ENCODE measurements around the gene CEMIP. TPM values are rescaled to one million over a fixed set of nuclear protein-coding genes. Genes with fewer than 3 reads are reported as not detected.

The CEMIP gene
- polyA plus RNA-seq, 2 of the 4 experiments (the other 2 are of a cell fraction), result 0.54 to 0.84 TPM

DNA sequence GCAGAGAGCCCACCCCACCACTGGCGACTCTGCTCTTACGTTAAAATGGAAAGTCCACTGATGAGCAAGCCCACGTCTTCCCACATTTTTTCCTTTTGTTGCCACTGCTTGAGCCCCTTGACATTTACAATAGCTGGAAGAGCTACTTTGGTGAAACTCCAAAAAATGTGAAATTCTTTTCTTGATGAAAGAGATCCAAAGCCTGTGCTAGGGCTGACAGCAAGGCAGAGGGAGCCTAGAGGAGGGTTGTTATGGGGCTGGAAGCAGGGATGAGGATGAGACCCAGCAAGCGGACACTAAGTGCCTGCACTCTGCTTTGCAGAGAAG, 97.1 kb downstream of the CEMIP start:
- TF ChIP-seq BHLHE40 (IDR thresholded peaks at IDR 0.05; ENCODE audit: low read depth, low read length), result no peak
- no peak for TF ChIP-seq CBX2 (IDR thresholded peaks at IDR 0.05; ENCODE audit: borderline replicate concordance, low read depth)
- TF ChIP-seq POLR2A (IDR thresholded peaks at IDR 0.05; ENCODE audit: low read length), result no peak
- no peak for TF ChIP-seq JUNB (IDR thresholded peaks at IDR 0.05)
- TF ChIP-seq REST (IDR thresholded peaks at IDR 0.05), result no peak
- DNase-seq (ENCODE audit: low read depth in 1 of 2, low spot score in 1 of 2), result no peak
- no peak overlapping the region for H3K27ac ChIP-seq
- H3K4me1 ChIP-seq, result no peaks in the 10 kb centered on the region
- no peak overlapping the region for H3K4me3 ChIP-seq
- WGBS (ENCODE audit: missing lambda C conversion rate), result 78% methylated on average over 4 of the region's 4 CpGs
- CTCF ChIA-PET, result interaction anchor here (1.0 to 1.4 kb wide), 3 partner anchors 8 to 11 kb away, joined by 3 to 5 read pairs (median 3); no protein-coding TSS in a partner anchor
- no peak overlapping the region for H3K4me2 ChIP-seq
- ATAC-seq, result no peak
- H3K9me3 ChIP-seq, result no peaks in the 10 kb centered on the region
- POLR2A ChIA-PET, result no interaction called here
- no peak for FAIRE-seq

GRCh38 chr15:80878242-80878866, 99.2 kb downstream of the CEMIP start:
- no peak overlapping the region for H3K4me2 ChIP-seq
- WGBS (ENCODE audit: missing lambda C conversion rate), result 72% methylated on average over 3 of the region's 3 CpGs
- no peak for DNase-seq (ENCODE audit: low read depth in 1 of 2, low spot score in 1 of 2)
- H3K4me1 ChIP-seq, result no peaks in the 10 kb centered on the region
- POLR2A ChIA-PET, result no interaction called here
- TF ChIP-seq FOSB (CRISPR knock-in tag; IDR thresholded peaks at IDR 0.05) (no peak), NPAS2 (CRISPR knock-in tag; IDR thresholded peaks at IDR 0.05; ENCODE audit: borderline replicate concordance) (no peak), MAFK (IDR thresholded peaks at IDR 0.05; ENCODE audit: partially characterized antibody) (no peak), KDM1A (IDR thresholded peaks at IDR 0.05; ENCODE audit: low read depth) (no peak), BCL3 (IDR thresholded peaks at IDR 0.05) (no peak), HDAC2 (IDR thresholded peaks at IDR 0.05) (no peak), JUN (IDR thresholded peaks at IDR 0.05) (no peak), RARB (CRISPR knock-in tag; IDR thresholded peaks at IDR 0.05) (no peak), ZSCAN20 (CRISPR knock-in tag; IDR thresholded peaks at IDR 0.05) (no peak), PBX3 (IDR thresholded peaks at IDR 0.05) (no peak)
- TF ChIP-seq, protein P1, sequence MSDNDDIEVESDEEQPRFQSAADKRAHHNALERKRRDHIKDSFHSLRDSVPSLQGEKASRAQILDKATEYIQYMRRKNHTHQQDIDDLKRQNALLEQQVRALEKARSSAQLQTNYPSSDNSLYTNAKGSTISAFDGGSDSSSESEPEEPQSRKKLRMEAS (IDR thresholded peaks at IDR 0.05), result no peak
- no peak overlapping the region for H3K4me3 ChIP-seq
- no peak overlapping the region for H3K27ac ChIP-seq
- H3K9me3 ChIP-seq, result no peaks in the 10 kb centered on the region
- peak; percentile 32 for FAIRE-seq
- CTCF ChIA-PET, result interaction anchor here (0.9 to 1.0 kb wide), 2 partner anchors 11 to 20 kb away, joined by 3 read pairs; no protein-coding TSS in a partner anchor
- ATAC-seq, result no peak

GRCh38 chr15:80878867-80879250, 99.7 kb downstream of the CEMIP start:
- ATAC-seq (no peak), FAIRE-seq (no peak), DNase-seq (ENCODE audit: low read depth in 1 of 2, low spot score in 1 of 2) (no peak)
- Histone ChIP-seq H3K4me2 (no peak overlapping the region), H3K4me3 (no peak overlapping the region), H3K4me1 (no peaks in the 10 kb centered on the region), H3K9me3 (no peaks in the 10 kb centered on the region), H3K27ac (no peak overlapping the region)
- ChIA-PET CTCF (no interaction called here), POLR2A (no interaction called here)
- WGBS (ENCODE audit: missing lambda C conversion rate), result 65% methylated on average over 2 of the region's 2 CpGs
- TF ChIP-seq PHF8 (IDR thresholded peaks at IDR 0.05; ENCODE audit: borderline replicate concordance, low read depth), result no peak
- TF ChIP-seq USF2 (IDR thresholded peaks at IDR 0.05), result no peak
- TF ChIP-seq NR3C1 (IDR thresholded peaks at IDR 0.05), result no peak
- TF ChIP-seq CTCF (IDR thresholded peaks at IDR 0.05), result no peak
- TF ChIP-seq JUN (IDR thresholded peaks at IDR 0.05), result no peak
